ENCODE results near the gene YLPM1. TPM values are rescaled to one million over a fixed set of nuclear protein-coding genes. Genes with fewer than 3 reads are reported as not detected.

YLPM1 gene
- total RNA-seq (2013; cell fraction: nucleolus; rRNA removed): 427 and 431 TPM in 2 replicates
- total RNA-seq (2014; rRNA removed) (18.8 and 22.2 TPM in 2 replicates), total RNA-seq (2014; rRNA removed; fragmentation: Illumina TruSeq; extraction: Trizol) (23.0 and 26.0 TPM in 2 replicates), total RNA-seq (2021) (45.1 and 47.0 TPM in 2 replicates), polyA plus RNA-seq (2011; rRNA removed) (14.2 and 17.9 TPM in 2 replicates), polyA plus RNA-seq (2014; fragmentation: Illumina TruSeq; extraction: Trizol) (48.2 and 51.6 TPM in 2 replicates), polyA plus RNA-seq (2014; fragmentation: Nextera tagmentation; extraction: Ambion mirVana) (10 to 100 TPM; 11.1 to 15.1 TPM), polyA plus RNA-seq (2014; rRNA removed) (16.2 and 17.9 TPM in 2 replicates), polyA plus RNA-seq (2016; fragmentation: Nextera tagmentation; extraction: Ambion mirVana) (10 to 100 TPM; 17.7 to 18.4 TPM), polyA minus RNA-seq (2011; rRNA and poly(A)+ RNA removed) (25.0 and 26.7 TPM in 2 replicates), Bru-seq, nascent RNA (percentile 83 among the genes with signal in this experiment), BruChase-seq, experiment 1, labeled RNA remaining after a 6-hour chase (percentile 93 among the genes with signal in this experiment), BruChase-seq, experiment 2, labeled RNA remaining after a 2-hour chase (percentile 92 among the genes with signal in this experiment)
- polyA plus RNA-seq (2011; ENCODE audit: low read depth): 24.1 TPM
- 5.5 and 9.5 TPM in 2 replicates for polyA plus RNA-seq (2011; cell fraction: cytosol; rRNA removed)
- polyA plus RNA-seq (2011; cell fraction: nucleus; rRNA removed): 43.3 and 54.0 TPM in 2 replicates
- polyA plus RNA-seq (2012): 26.9 and 30.8 TPM in 2 replicates
- 10.7 and 12.3 TPM in 2 replicates for polyA minus RNA-seq (2011; cell fraction: cytosol; rRNA and poly(A)+ RNA removed)
- polyA minus RNA-seq (2011; cell fraction: nucleus; rRNA and poly(A)+ RNA removed): 41.1 and 68.7 TPM in 2 replicates
- long read RNA-seq, experiment 1, partial matches to known transcripts: 3 of 4 reads
- long read RNA-seq, experiment 1, other reads (novel, unspliced or antisense): 1 of 4 reads
- long read RNA-seq, experiment 2, partial matches to known transcripts: 23 of 31 reads
- long read RNA-seq, experiment 2, other reads (novel, unspliced or antisense): 8 of 31 reads

GRCh38 chr14:74762917-74763802, at the start of gene YLPM1:
Gene YLPM1, plus strand, starts transcription at chr14:74763316. Its CDS starts 174 bp downstream, at chr14:74763490.
- Histone ChIP-seq H4K20me1 (ENCODE audit: control insufficient read depth, insufficient read depth) (no peaks in the 10 kb centered on the region), H3K36me3 (ENCODE audit: control insufficient read depth in 2 of 2, insufficient read depth in 2 of 2, low read length in 1 of 2) (0 out of 4 replicates have a peak, but pooled peaks cover 0 to 3% of the 10 kb centered on the region in 2 experiments), H3K79me2 (ENCODE audit: control insufficient read depth, insufficient read depth, low read length) (peaks cover 50% of the 10 kb centered on the region), H3K4me2 (ENCODE audit: control insufficient read depth, insufficient read depth) (peak within 1 kb of the TSS; percentile 93), H2AFZ (ENCODE audit: control insufficient read depth, low read depth, low read length) (peak within 1 kb of the TSS; percentile 96), H3K27me3 (replicated peaks in 1 of 2; ENCODE audit: control insufficient read depth in 2 of 2, insufficient read depth in 2 of 2, low read length in 1 of 2) (no peaks in the 10 kb centered on the region), H3K27ac (ENCODE audit: control insufficient read depth, insufficient read depth) (peak within 1 kb of the TSS; percentile 76), H3K4me3 (peak within 1 kb of the TSS; percentile 94), H3K9ac (ENCODE audit: control insufficient read depth, insufficient read depth, low read length) (peak within 1 kb of the TSS; percentile 78), H3K9me3 (replicated peaks; ENCODE audit: control insufficient read depth, insufficient read depth, low read length) (no peaks in the 10 kb centered on the region), H3K4me1 (ENCODE audit: control insufficient read depth, insufficient read depth, low read length) (no peaks in the 10 kb centered on the region)
- RAD21 ChIA-PET (ENCODE audit: unreplicated experiment): interaction anchor here (1.4 to 1.6 kb wide), 3 partner anchors 73 to 270 kb away, joined by 3 to 6 read pairs (median 4); partner anchors contain the start of genes ISCA2 and NPC2
- peak; percentile 94 for FAIRE-seq
- WGBS (ENCODE audit: insufficient coverage, insufficient replicate concordance, low lambda C conversion rate, missing lambda C conversion rate): under 1% methylated on average over 66 of the region's 76 CpGs
- peak; percentile 97 for DNase-seq (ENCODE audit: low read depth, low spot score)
- SMC1A ChIA-PET (ENCODE audit: uncharacterized antibody, unreplicated experiment): interaction anchor here (0.9 to 1.5 kb wide), 4 partner anchors 8 to 268 kb away, joined by 3 to 6 read pairs (median 3); no protein-coding TSS in a partner anchor
- CTCF ChIA-PET: interaction anchor here (0.7 to 3.2 kb wide), 15 partner anchors 8 to 305 kb away, joined by 3 to 11 read pairs (median 5); no protein-coding TSS in a partner anchor
- BruUV-seq (replicated peaks): no TSS peak
- POLR2A ChIA-PET: interaction anchor here (0.5 to 1.5 kb wide), 10 partner anchors 10 to 91 kb away, joined by 3 to 6 read pairs (median 3); no protein-coding TSS in a partner anchor
- in situ Hi-C loops (cut with MboI): no loop called here
- ATAC-seq: peak; percentile 93
- intact Hi-C loops (cut with micrococcal nuclease; ENCODE audit: unreplicated experiment): loop anchor here (2.0 to 5.0 kb wide), 2 partner anchors 51 to 118 kb away; partner anchors contain the start of genes AREL1, DLST and FCF1
- TF ChIP-seq SP1 (IDR thresholded peaks at IDR 0.05; ENCODE audit: low read depth, low read length): no peak
- no peak for TF ChIP-seq CEBPZ (IDR thresholded peaks at IDR 0.05; ENCODE audit: low read depth, low read length)
- TF ChIP-seq RUNX3 (IDR thresholded peaks at IDR 0.05; ENCODE audit: low read length): peak; percentile 79
- TF ChIP-seq JUNB (IDR thresholded peaks at IDR 0.05): no peak
- TF ChIP-seq TCF3 (IDR thresholded peaks at IDR 0.05; ENCODE audit: borderline replicate concordance, insufficient read depth, low read depth, low read length): no peak
- TF ChIP-seq CHD1 (IDR thresholded peaks at IDR 0.05; ENCODE audit: low read depth, low read length): no peak
- no peak for TF ChIP-seq RAD21 (IDR thresholded peaks at IDR 0.05; ENCODE audit: insufficient read depth, low read depth, low read length)
- TF ChIP-seq PBX3 (IDR thresholded peaks at IDR 0.05; ENCODE audit: insufficient replicate concordance, low read depth, low read length): no peak
- peak; percentile 87 for TF ChIP-seq POLR2AphosphoS5 (IDR thresholded peaks at IDR 0.05; ENCODE audit: low read length)
- TF ChIP-seq IRF5 (IDR thresholded peaks at IDR 0.05; ENCODE audit: borderline replicate concordance): no peak
- peak; percentile 81 for TF ChIP-seq POLR2AphosphoS2 (IDR thresholded peaks at IDR 0.05; ENCODE audit: low read depth, low read length)
- no peak for TF ChIP-seq CEBPB (IDR thresholded peaks at IDR 0.05; ENCODE audit: borderline replicate concordance in 1 of 2, low read depth in 2 of 2, low read length in 2 of 2)
